Activated CD4-positive, alpha-beta memory T cell treated with anti-CD3 and anti-CD28 coated beads, Interleukin-2, amount 10 ng/mL, durations not matched to agents 7 days and 5 days (primary cell): ENCODE measurements around the gene SYT1. TPM values are rescaled to one million over a fixed set of nuclear protein-coding genes. Genes with fewer than 3 reads are reported as not detected.

Source experiments
- CTCF ChIA-PET: fragments of 350-600 bp; sonication (Branson Sonifier 250); formaldehyde crosslinking; loops from one replicate; lab custom pipeline; 2021; ENCODE audit warnings: antibody characterized with exemption, inconsistent platforms; lab: Charles Lee
- POLR2A ChIA-PET: fragments of 350-600 bp; sonication (Branson Sonifier 250); formaldehyde crosslinking; loops from one replicate; lab custom pipeline; 2021; ENCODE audit warnings: antibody characterized with exemption; lab: Charles Lee
- DNase-seq: peaks from one replicate; pipeline ENCODE4 v3.0.0-alpha.2; 2020
- H3K27ac Mint-ChIP-seq: one replicate; pipeline ENCODE4 v1.8.0; 2021; ENCODE audit warnings: mild to moderate bottlenecking, mixed read lengths
- H3K27me3 Mint-ChIP-seq: one replicate; pipeline ENCODE4 v1.8.0; 2021; ENCODE audit warnings: mixed read lengths
- H3K36me3 Mint-ChIP-seq: one replicate; pipeline ENCODE4 v1.8.0; 2021; ENCODE audit warnings: low read depth, mixed read lengths
- H3K4me1 Mint-ChIP-seq: one replicate; pipeline ENCODE4 v1.8.0; 2021; ENCODE audit warnings: mixed read lengths
- H3K4me3 Mint-ChIP-seq: one replicate; pipeline ENCODE4 v1.8.0; 2021; ENCODE audit warnings: mild to moderate bottlenecking, mixed read lengths
- H3K9me3 Mint-ChIP-seq: one replicate; pipeline ENCODE4 v1.8.0; 2021; ENCODE audit warnings: mixed read lengths
- total RNA-seq, 2 experiments: library from RNA; stranded (reverse); gene quantifications; one replicate each; pipeline ENCODE4 v1.2.3, GENCODE V29; 2021

SYT1 gene
- total RNA-seq, 2 experiments from 2014 or later, result not detected

DNA sequence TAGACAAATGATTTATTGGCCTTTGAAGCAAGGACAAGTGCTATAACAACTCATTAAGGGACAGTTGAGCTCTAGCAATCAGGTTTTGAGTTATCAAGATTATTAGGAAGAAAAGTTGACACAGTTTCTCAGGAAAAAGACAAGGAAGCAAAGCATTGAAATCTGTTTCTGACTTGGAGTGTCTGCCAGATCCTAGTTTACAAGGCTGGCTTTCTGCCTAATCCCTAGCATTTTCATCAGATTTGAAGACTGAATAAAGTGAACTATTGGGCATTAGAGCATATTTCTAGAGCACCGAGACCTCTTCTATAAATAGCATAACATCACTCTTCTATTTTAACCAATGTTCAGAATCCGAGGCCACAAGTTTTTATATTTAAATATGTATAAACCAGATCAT lies 7.0 kb downstream of the SYT1 start:
- no peaks in the 10 kb centered on the region for H3K36me3 Mint-ChIP-seq
- POLR2A ChIA-PET, result no interaction called here
- no peak for DNase-seq
- H3K4me1 Mint-ChIP-seq, result no peaks in the 10 kb centered on the region
- no peaks in the 10 kb centered on the region for H3K27me3 Mint-ChIP-seq
- H3K4me3 Mint-ChIP-seq, result no peak overlapping the region
- CTCF ChIA-PET, result no interaction called here
- H3K27ac Mint-ChIP-seq, result no peak overlapping the region
- no peaks in the 10 kb centered on the region for H3K9me3 Mint-ChIP-seq

- POLR2A ChIA-PET, result no interaction called here
- H3K27me3 Mint-ChIP-seq, result no peaks in the 10 kb centered on the region
- DNase-seq, result no peak
- H3K27ac Mint-ChIP-seq, result no peak overlapping the region
- CTCF ChIA-PET, result no interaction called here
- H3K9me3 Mint-ChIP-seq, result peaks cover 3% of the 10 kb centered on the region
- no peak overlapping the region for H3K4me3 Mint-ChIP-seq
- no peaks in the 10 kb centered on the region for H3K36me3 Mint-ChIP-seq
- H3K4me1 Mint-ChIP-seq, result no peaks in the 10 kb centered on the region
Measured at GRCh38 chr12:78878459-78878858, 13.9 kb downstream of the SYT1 start.

DNA sequence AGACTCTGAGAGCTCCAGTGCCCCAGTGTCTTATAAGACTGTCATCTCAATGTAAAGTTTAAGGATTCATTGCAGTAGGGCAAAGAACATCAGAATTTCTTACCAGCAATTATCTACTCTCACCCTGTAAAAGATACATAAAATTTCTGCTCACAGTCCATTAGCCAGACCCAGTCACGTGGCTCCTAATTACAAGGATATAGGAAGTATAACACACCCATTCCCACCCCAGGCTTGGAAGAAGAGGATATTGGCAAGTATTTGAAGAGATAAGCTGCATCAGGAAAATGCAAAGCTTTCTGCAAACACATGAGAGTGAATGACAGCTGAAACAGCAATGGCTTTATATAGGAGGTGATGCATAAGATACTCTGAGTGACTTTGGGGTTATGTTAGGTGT lies 14.3 kb downstream of the SYT1 start:
- H3K36me3 Mint-ChIP-seq, result no peaks in the 10 kb centered on the region
- no peak overlapping the region for H3K4me3 Mint-ChIP-seq
- CTCF ChIA-PET, result no interaction called here
- no peak overlapping the region for H3K27ac Mint-ChIP-seq
- no peaks in the 10 kb centered on the region for H3K27me3 Mint-ChIP-seq
- H3K4me1 Mint-ChIP-seq, result no peaks in the 10 kb centered on the region
- POLR2A ChIA-PET, result no interaction called here
- peaks cover 3% of the 10 kb centered on the region for H3K9me3 Mint-ChIP-seq
- no peak for DNase-seq

DNA sequence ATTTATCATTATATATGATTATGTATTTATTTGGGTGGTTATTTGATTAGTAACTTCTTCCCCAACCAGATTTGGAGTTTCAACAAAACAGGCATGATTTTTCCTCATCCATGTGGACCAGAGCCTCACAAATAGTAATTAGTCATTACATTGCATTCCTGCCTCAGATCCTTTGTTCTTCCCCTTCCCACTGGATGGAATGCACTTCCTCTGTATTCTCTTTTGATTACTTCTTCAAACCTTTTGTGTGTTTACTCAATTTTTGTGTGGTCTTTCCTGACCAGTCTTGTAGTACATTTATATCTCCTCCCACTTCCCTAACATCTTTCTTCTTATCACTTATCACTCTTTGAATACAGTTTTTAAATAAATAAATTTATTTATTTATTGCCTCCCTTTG lies 15.5 kb downstream of the SYT1 start:
- ChIA-PET CTCF (no interaction called here), POLR2A (no interaction called here)
- H3K27me3 Mint-ChIP-seq, result no peaks in the 10 kb centered on the region
- no peak overlapping the region for H3K27ac Mint-ChIP-seq
- no peak overlapping the region for H3K4me3 Mint-ChIP-seq
- no peaks in the 10 kb centered on the region for H3K4me1 Mint-ChIP-seq
- H3K9me3 Mint-ChIP-seq, result peaks cover 3% of the 10 kb centered on the region
- H3K36me3 Mint-ChIP-seq, result no peaks in the 10 kb centered on the region
- DNase-seq, result no peak

GRCh38 chr12:78881685-78882084 lies 17.1 kb downstream of the SYT1 start:
- CTCF ChIA-PET, result no interaction called here
- peaks cover 3% of the 10 kb centered on the region for H3K9me3 Mint-ChIP-seq
- H3K4me3 Mint-ChIP-seq, result no peak overlapping the region
- POLR2A ChIA-PET, result no interaction called here
- no peak for DNase-seq
- no peak overlapping the region for H3K27ac Mint-ChIP-seq
- no peaks in the 10 kb centered on the region for H3K27me3 Mint-ChIP-seq
- H3K36me3 Mint-ChIP-seq, result no peaks in the 10 kb centered on the region
- no peaks in the 10 kb centered on the region for H3K4me1 Mint-ChIP-seq

DNA sequence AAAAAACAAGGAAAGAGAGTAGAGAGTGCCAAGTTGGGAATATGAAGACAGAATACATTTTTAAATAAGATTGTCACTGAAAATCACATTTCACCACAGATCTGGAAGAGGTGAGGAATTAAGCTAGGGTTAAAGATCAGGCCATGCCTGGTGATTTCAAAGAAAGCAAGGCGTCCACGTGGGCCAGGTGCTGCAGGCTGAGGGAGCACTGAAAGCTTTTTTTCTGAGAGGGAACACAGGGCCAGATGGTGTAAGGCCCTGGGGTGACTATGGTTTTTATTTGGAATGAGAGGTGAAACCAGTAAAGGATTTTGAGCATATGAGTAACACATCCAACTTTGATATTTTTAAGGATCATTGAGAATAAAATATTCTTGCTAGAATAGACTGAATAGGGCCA lies 20.9 kb downstream of the SYT1 start:
- Mint-ChIP-seq H3K27me3 (no peaks in the 10 kb centered on the region), H3K4me1 (no peaks in the 10 kb centered on the region), H3K9me3 (peaks cover 3% of the 10 kb centered on the region), H3K27ac (no peak overlapping the region), H3K36me3 (no peaks in the 10 kb centered on the region), H3K4me3 (no peak overlapping the region)
- POLR2A ChIA-PET, result no interaction called here
- CTCF ChIA-PET, result no interaction called here
- DNase-seq, result no peak

GRCh38 chr12:78886719-78887407 lies 22.3 kb downstream of the SYT1 start:
- ChIA-PET POLR2A (no interaction called here), CTCF (no interaction called here)
- Mint-ChIP-seq H3K9me3 (no peaks in the 10 kb centered on the region), H3K27ac (no peak overlapping the region), H3K4me1 (no peaks in the 10 kb centered on the region), H3K4me3 (no peak overlapping the region), H3K36me3 (no peaks in the 10 kb centered on the region), H3K27me3 (no peaks in the 10 kb centered on the region)
- DNase-seq, result no peak

DNA sequence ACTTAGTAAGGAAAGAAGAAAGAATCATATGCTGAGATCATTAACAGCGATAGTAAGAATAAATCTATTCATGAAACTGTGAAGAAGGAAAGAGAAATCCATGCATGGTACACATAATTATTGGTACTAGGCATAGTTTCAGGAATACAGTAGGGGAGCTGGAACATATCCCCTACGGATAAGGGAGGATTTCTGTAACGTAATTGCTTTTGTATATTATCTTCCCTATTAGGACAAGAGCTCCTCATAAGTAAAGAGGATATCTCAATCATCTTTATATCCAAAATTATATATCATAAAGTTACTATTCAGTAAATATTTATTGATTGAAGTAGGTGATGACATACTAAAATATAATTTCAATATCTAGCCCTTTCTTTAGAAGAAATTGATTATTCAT lies 22.9 kb downstream of the SYT1 start:
- no peaks in the 10 kb centered on the region for H3K27me3 Mint-ChIP-seq

GRCh38 chr12:78888568-78888967 lies 24.0 kb downstream of the SYT1 start:
- no peak overlapping the region for H3K4me3 Mint-ChIP-seq
- DNase-seq, result no peak
- CTCF ChIA-PET, result no interaction called here
- no peaks in the 10 kb centered on the region for H3K27me3 Mint-ChIP-seq
- no peaks in the 10 kb centered on the region for H3K9me3 Mint-ChIP-seq
- H3K4me1 Mint-ChIP-seq, result no peaks in the 10 kb centered on the region
- H3K36me3 Mint-ChIP-seq, result no peaks in the 10 kb centered on the region
- H3K27ac Mint-ChIP-seq, result no peak overlapping the region
- POLR2A ChIA-PET, result no interaction called here

More for the DNA sequence above, 22.9 kb downstream of the SYT1 start:
- CTCF ChIA-PET, result no interaction called here
- POLR2A ChIA-PET, result no interaction called here
- H3K36me3 Mint-ChIP-seq, result no peaks in the 10 kb centered on the region
- no peak for DNase-seq
- no peaks in the 10 kb centered on the region for H3K4me1 Mint-ChIP-seq
- H3K9me3 Mint-ChIP-seq, result no peaks in the 10 kb centered on the region
- H3K4me3 Mint-ChIP-seq, result no peak overlapping the region
- H3K27ac Mint-ChIP-seq, result no peak overlapping the region

DNA sequence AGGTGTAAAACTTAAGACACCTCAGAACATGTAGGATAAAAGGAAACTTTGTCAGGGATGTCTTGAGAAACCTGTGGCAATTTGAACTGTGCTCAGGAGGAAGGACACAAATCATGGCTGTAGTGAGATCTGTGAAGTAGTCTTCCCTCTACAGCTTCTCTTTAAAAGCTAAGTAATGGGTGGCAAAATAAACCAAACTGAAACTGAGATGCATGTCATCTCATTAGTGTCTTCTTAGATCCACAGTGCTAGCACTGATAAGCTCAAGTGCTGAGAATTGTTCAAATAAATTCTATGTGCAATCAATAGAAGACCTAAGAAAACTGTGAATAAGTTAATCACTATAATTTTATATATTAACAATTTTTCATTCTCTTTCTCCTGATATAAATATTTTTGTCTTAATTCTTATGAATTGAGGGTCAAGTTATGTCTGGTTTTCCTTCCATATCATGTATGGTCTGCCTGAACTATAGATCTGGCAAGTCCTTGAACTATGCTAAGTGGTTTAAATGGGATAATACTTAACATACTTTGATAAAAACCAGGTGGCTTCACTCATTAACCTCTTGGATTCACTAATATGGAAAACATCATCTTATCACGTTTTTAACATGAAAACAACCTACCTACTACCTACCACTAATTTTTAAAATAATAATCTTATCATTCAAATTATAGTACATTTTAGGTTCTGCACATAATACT lies 27.2 kb downstream of the SYT1 start:
- H3K27me3 Mint-ChIP-seq, result no peaks in the 10 kb centered on the region
- peaks cover 5% of the 10 kb centered on the region for H3K9me3 Mint-ChIP-seq
- H3K4me1 Mint-ChIP-seq, result no peaks in the 10 kb centered on the region
- DNase-seq, result no peak
- no peaks in the 10 kb centered on the region for H3K36me3 Mint-ChIP-seq
- ChIA-PET CTCF (no interaction called here), POLR2A (no interaction called here)
- no peak overlapping the region for H3K27ac Mint-ChIP-seq
- H3K4me3 Mint-ChIP-seq, result no peak overlapping the region

- Mint-ChIP-seq H3K4me1 (no peaks in the 10 kb centered on the region), H3K36me3 (no peaks in the 10 kb centered on the region), H3K27me3 (no peaks in the 10 kb centered on the region), H3K9me3 (peaks cover 7% of the 10 kb centered on the region), H3K27ac (no peak overlapping the region), H3K4me3 (no peak overlapping the region)
- ChIA-PET CTCF (no interaction called here), POLR2A (no interaction called here)
- DNase-seq, result no peak
Measured at GRCh38 chr12:78898416-78898815, 33.8 kb downstream of the SYT1 start.

GRCh38 chr12:78914859-78915331 lies 50.3 kb downstream of the SYT1 start:
- no peak for DNase-seq
- Mint-ChIP-seq H3K9me3 (peaks cover 4% of the 10 kb centered on the region), H3K36me3 (no peaks in the 10 kb centered on the region), H3K27ac (no peak overlapping the region), H3K27me3 (no peaks in the 10 kb centered on the region), H3K4me3 (no peak overlapping the region), H3K4me1 (no peaks in the 10 kb centered on the region)
- ChIA-PET CTCF (no interaction called here), POLR2A (no interaction called here)

DNA sequence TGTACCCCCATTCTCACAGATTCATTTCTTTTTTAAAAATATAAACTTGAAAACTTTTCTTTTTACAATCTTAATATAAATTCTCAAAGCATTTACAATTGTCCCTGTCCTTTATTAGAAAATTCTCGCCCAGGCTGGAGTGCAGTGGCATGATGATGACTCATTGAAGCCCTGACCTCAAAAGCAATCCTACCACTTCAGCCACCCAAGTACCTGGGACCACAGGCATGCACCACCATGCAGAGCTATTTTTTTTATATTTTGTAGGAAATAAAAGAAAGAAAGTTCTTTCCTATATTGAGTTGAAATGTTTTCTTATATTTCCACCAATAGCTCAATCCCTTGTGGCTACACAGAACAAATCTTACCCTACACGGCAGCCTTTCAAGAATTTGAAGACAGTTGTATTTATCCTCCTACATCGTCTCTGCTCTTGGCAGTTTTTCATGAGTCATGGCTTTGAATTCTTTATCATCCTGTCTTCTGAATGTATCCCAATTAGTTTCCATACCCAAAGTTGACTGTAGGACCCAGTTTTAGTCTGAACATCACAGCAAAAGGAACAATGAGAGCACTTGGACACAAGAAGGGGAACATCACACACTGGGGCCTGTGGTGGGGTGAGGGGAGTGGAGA lies 52.4 kb downstream of the SYT1 start:
- POLR2A ChIA-PET, result no interaction called here

More for the DNA sequence above, 52.4 kb downstream of the SYT1 start:
- H3K27me3 Mint-ChIP-seq, result no peaks in the 10 kb centered on the region
- H3K27ac Mint-ChIP-seq, result no peak overlapping the region
- no peak overlapping the region for H3K4me3 Mint-ChIP-seq
- no peaks in the 10 kb centered on the region for H3K9me3 Mint-ChIP-seq
- CTCF ChIA-PET, result no interaction called here
- H3K4me1 Mint-ChIP-seq, result no peaks in the 10 kb centered on the region
- no peaks in the 10 kb centered on the region for H3K36me3 Mint-ChIP-seq
- no peak for DNase-seq
